Neural cell (in vitro differentiated cells): ENCODE data around the gene KRTAP1-3. TPM values are rescaled to one million over a fixed set of nuclear protein-coding genes. Genes with fewer than 3 reads are reported as not detected.
"Not testable (repeated sequence)": the region's sequence is repeated elsewhere in the genome, so short reads cannot be mapped to it uniquely, and the experiment has no call there.

ENCODE experiments used
- H2AFZ ChIP-seq: fragments of 200-600, 300-800 bp; sonication (generic), shearing (Covaris generic); 2 replicates; pipeline ENCODE4 v1.6.0; 2014; ENCODE audit warnings: low read depth, mild to moderate bottlenecking, antibody characterized with exemption, low read length, moderate library complexity
- H3F3A ChIP-seq: fragments of 200-600 bp; shearing (Covaris generic); 2 replicates; pipeline ENCODE4 v1.6.1; 2016; ENCODE audit warnings: mild to moderate bottlenecking, moderate library complexity, mixed read lengths, antibody characterized with exemption, low read length; ENCODE audit not compliant: insufficient read depth, poor library complexity, severe bottlenecking
- H3K27ac ChIP-seq: fragments of 200-600, 300-800 bp; sonication (generic), shearing (Covaris generic); 2 replicates; pipeline ENCODE4 v1.5.1; 2014; ENCODE audit warnings: mild to moderate bottlenecking, low read length, moderate library complexity
- H3K27me3 ChIP-seq: fragments of 300-800, 200-600 bp; sonication (generic), shearing (Covaris generic); 2 replicates; pipeline ENCODE4 v1.6.0; 2014; ENCODE audit warnings: mild to moderate bottlenecking, low read depth, low read length, moderate library complexity; ENCODE audit not compliant: insufficient read depth
- H3K36me3 ChIP-seq: fragments of 300-800, 200-600 bp; sonication (generic), shearing (Covaris generic); 2 replicates; pipeline ENCODE4 v1.5.1; 2014; ENCODE audit warnings: mild to moderate bottlenecking, antibody characterized with exemption, low read length, moderate library complexity; ENCODE audit not compliant: insufficient read depth
- H3K4me2 ChIP-seq: fragments of 300-800, 200-600 bp; sonication (generic), shearing (Covaris generic); 2 replicates; pipeline ENCODE4 v1.6.0; 2014; ENCODE audit warnings: mild to moderate bottlenecking, low read length
- H3K4me3 ChIP-seq: fragments of 300-800, 200-600 bp; sonication (generic), shearing (Covaris generic); 2 replicates; pipeline ENCODE4 v1.5.1; 2014; ENCODE audit warnings: mild to moderate bottlenecking, low read length, moderate library complexity
- H3K79me2 ChIP-seq: fragments of 200-600 bp; shearing (Covaris generic); replicated peaks from 2 replicates; pipeline ENCODE4 v1.6.0; 2014; ENCODE audit warnings: mild to moderate bottlenecking, low read length, moderate library complexity; ENCODE audit not compliant: insufficient read depth
- H3K9ac ChIP-seq: fragments of 300-800, 200-600 bp; sonication (generic), shearing (Covaris generic); 2 replicates; pipeline ENCODE4 v1.6.1; 2016; ENCODE audit warnings: mild to moderate bottlenecking, low read length, mixed read lengths
- H3K9me2 ChIP-seq: fragments of 200-600 bp; shearing (Covaris generic); 2 replicates; pipeline ENCODE4 v1.6.1; 2016; ENCODE audit warnings: mild to moderate bottlenecking, low read length, mixed read lengths; ENCODE audit not compliant: insufficient read depth
- H3K9me3 ChIP-seq: fragments of 200-600, 300-800 bp; sonication (generic), shearing (Covaris generic); 2 replicates; pipeline ENCODE4 v1.6.1; 2016; ENCODE audit warnings: mild to moderate bottlenecking, mixed run types, low read length, moderate library complexity, mixed read lengths
- H4K20me1 ChIP-seq: fragments of 200-600 bp; shearing (Covaris generic); 2 replicates; pipeline ENCODE4 v1.6.1; 2016; ENCODE audit warnings: mild to moderate bottlenecking, mixed run types; ENCODE audit not compliant: insufficient read depth
- EP300 ChIP-seq: fragments of 450-650 bp; conservative IDR thresholded peaks from 2 replicates; pipeline ENCODE4 v1.6.1; 2014; ENCODE audit warnings: antibody characterized with exemption, mild to moderate bottlenecking, moderate library complexity; ENCODE audit not compliant: poor library complexity, severe bottlenecking
- EZH2 ChIP-seq: fragments of 200-600, 300-800 bp; shearing (Covaris generic), sonication (generic); IDR thresholded peaks from 2 replicates; pipeline ENCODE4 v1.6.1; 2014; ENCODE audit warnings: antibody characterized with exemption, low read length, borderline replicate concordance, mild to moderate bottlenecking; ENCODE audit not compliant: insufficient read depth, poor library complexity, severe bottlenecking
- MXI1 ChIP-seq: fragments of 450-650 bp; conservative IDR thresholded peaks from 2 replicates; pipeline ENCODE4 v1.6.1; 2014; ENCODE audit warnings: antibody characterized with exemption, mild to moderate bottlenecking; ENCODE audit not compliant: poor library complexity, severe bottlenecking
- POLR2AphosphoS5 ChIP-seq: IDR thresholded peaks from 2 replicates; pipeline ENCODE4 v1.6.1; 2012
- RAD21 ChIP-seq: fragments of 450-650 bp; conservative IDR thresholded peaks from 2 replicates; pipeline ENCODE4 v1.6.1; 2014; ENCODE audit warnings: antibody characterized with exemption, mild to moderate bottlenecking, moderate library complexity
- SMC3 ChIP-seq: fragments of 450-650 bp; conservative IDR thresholded peaks from 2 replicates; pipeline ENCODE4 v1.6.1; 2014; ENCODE audit warnings: antibody characterized with exemption, mild to moderate bottlenecking, moderate library complexity; ENCODE audit not compliant: poor library complexity
- TAF1 ChIP-seq: IDR thresholded peaks from 2 replicates; pipeline ENCODE4 v1.6.1; 2012; ENCODE audit warnings: low read depth
- polyA plus RNA-seq: library from polyadenylated mRNA; depleted of rRNA; stranded (reverse); fragments of >200 nt; gene quantifications from 2 replicates; pipeline ENCODE4 v1.2.3, GENCODE V29; 2014
- TF ChIP-seq, protein P1 (sequence below): IDR thresholded peaks from 2 replicates; pipeline ENCODE4 v1.6.1; 2012; ENCODE audit warnings: borderline replicate concordance
- TF ChIP-seq, protein P2 (sequence below): fragments of 450-650 bp; IDR thresholded peaks from 2 replicates; pipeline ENCODE4 v1.5.1; 2014; ENCODE audit warnings: antibody characterized with exemption, mild to moderate bottlenecking, moderate library complexity; ENCODE audit not compliant: poor library complexity, severe bottlenecking

Gene KRTAP1-3
- polyA plus RNA-seq, 1 donor from 2014 or later = not detected

DNA sequence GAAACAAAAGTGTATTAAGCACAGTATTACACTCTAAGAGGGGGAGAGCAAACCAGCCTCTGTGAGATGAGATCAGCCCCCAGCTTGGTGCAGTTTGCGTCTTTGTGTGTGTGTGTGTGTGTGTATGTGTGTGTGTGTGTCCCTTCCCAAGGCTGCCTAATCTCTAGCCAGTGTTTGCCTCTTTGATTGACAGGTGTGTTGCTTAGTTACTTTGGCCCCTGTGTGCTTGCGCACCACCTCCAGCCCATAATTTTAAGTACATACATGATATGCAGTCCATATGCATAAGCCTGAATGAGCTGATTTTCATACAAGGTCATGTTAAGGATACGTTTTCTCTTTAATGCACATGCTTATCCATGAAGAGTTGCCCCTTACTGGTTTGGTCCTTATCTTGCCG lies 32.9 kb downstream of the KRTAP1-3 start:
- Histone ChIP-seq H3K79me2 (no peaks in the 10 kb centered on the region), H2AFZ (no peak overlapping the region), H3K9ac (no peak overlapping the region)

DNA sequence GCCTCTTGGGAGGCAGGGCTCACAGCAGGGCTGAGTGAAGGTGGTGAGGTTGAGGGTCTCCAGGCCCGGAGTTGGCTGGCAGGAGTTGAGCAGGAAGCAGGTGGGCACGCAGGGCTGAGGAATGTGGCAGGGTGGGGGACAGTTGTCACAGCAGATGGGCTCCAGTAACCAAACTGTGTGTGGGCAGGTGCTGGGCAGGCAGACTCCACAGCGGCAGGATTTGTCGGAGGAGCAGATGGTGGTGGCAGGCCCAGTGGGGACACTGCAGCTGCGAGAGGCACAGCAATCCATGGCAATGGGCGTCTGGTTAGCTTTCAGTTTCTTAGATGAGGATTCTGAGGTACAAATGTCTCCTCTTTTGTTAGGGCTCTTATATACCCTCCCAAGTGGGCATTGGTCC lies 35.1 kb downstream of the KRTAP1-3 start, which contains the start of gene KRTAP3-2:
Gene KRTAP3-2, minus strand, starts transcription at position 344 of the 400 bp plus-strand sequence. Its CDS starts 53 bp downstream, at position 291.
- not testable (repeated sequence) for H3F3A ChIP-seq, H3K9me3 ChIP-seq, H3K27ac ChIP-seq, H4K20me1 ChIP-seq, H3K9ac ChIP-seq, H3K4me2 ChIP-seq, H3K27me3 ChIP-seq, H3K79me2 ChIP-seq, H3K4me3 ChIP-seq, H3K9me2 ChIP-seq, H2AFZ ChIP-seq, H3K36me3 ChIP-seq

More for the DNA sequence above, 32.9 kb downstream of the KRTAP1-3 start:
- Histone ChIP-seq H3K27me3 (no peaks in the 10 kb centered on the region), H3F3A (no peaks in the 10 kb centered on the region), H4K20me1 (no peaks in the 10 kb centered on the region), H3K9me3 (no peaks in the 10 kb centered on the region), H3K4me2 (no peak overlapping the region), H3K36me3 (no peaks in the 10 kb centered on the region), H3K9me2 (no peaks in the 10 kb centered on the region), H3K4me3 (no peak overlapping the region), H3K27ac (no peak overlapping the region)
- TF ChIP-seq POLR2AphosphoS5 = no peak
- no peak for TF ChIP-seq MXI1
- no peak for TF ChIP-seq SMC3
- TF ChIP-seq TAF1 = no peak
- no peak for TF ChIP-seq EZH2
- no peak for TF ChIP-seq EP300
- no peak for TF ChIP-seq RAD21
- TF ChIP-seq, protein P1, sequence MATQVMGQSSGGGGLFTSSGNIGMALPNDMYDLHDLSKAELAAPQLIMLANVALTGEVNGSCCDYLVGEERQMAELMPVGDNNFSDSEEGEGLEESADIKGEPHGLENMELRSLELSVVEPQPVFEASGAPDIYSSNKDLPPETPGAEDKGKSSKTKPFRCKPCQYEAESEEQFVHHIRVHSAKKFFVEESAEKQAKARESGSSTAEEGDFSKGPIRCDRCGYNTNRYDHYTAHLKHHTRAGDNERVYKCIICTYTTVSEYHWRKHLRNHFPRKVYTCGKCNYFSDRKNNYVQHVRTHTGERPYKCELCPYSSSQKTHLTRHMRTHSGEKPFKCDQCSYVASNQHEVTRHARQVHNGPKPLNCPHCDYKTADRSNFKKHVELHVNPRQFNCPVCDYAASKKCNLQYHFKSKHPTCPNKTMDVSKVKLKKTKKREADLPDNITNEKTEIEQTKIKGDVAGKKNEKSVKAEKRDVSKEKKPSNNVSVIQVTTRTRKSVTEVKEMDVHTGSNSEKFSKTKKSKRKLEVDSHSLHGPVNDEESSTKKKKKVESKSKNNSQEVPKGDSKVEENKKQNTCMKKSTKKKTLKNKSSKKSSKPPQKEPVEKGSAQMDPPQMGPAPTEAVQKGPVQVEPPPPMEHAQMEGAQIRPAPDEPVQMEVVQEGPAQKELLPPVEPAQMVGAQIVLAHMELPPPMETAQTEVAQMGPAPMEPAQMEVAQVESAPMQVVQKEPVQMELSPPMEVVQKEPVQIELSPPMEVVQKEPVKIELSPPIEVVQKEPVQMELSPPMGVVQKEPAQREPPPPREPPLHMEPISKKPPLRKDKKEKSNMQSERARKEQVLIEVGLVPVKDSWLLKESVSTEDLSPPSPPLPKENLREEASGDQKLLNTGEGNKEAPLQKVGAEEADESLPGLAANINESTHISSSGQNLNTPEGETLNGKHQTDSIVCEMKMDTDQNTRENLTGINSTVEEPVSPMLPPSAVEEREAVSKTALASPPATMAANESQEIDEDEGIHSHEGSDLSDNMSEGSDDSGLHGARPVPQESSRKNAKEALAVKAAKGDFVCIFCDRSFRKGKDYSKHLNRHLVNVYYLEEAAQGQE = no peak
- TF ChIP-seq, protein P2, sequence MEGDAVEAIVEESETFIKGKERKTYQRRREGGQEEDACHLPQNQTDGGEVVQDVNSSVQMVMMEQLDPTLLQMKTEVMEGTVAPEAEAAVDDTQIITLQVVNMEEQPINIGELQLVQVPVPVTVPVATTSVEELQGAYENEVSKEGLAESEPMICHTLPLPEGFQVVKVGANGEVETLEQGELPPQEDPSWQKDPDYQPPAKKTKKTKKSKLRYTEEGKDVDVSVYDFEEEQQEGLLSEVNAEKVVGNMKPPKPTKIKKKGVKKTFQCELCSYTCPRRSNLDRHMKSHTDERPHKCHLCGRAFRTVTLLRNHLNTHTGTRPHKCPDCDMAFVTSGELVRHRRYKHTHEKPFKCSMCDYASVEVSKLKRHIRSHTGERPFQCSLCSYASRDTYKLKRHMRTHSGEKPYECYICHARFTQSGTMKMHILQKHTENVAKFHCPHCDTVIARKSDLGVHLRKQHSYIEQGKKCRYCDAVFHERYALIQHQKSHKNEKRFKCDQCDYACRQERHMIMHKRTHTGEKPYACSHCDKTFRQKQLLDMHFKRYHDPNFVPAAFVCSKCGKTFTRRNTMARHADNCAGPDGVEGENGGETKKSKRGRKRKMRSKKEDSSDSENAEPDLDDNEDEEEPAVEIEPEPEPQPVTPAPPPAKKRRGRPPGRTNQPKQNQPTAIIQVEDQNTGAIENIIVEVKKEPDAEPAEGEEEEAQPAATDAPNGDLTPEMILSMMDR = no peak

DNA sequence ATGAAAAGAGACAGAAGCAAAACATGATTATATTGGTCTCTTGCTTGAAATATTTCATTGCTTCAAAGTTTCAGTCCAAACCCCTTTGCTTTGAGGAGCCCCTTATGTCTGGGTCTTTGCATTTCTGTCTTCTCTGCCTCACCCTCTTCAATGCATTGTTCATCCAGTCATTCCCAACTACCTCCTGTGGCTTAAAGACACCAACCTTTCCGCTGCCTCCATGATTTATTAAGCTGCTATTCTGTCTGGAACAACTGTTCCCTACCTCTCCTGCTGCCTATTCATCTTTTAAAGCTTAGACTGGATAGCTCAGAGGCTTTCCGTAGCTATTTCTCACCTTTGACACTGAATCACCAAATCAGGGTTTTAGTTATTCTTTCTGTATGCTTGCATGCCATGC lies 37.3 kb downstream of the KRTAP1-3 start:
- Histone ChIP-seq H3K4me2 (no peak overlapping the region), H2AFZ (no peak overlapping the region), H3K27ac (no peak overlapping the region), H3K9me2 (no peaks in the 10 kb centered on the region), H3K36me3 (no peaks in the 10 kb centered on the region), H3K79me2 (no peaks in the 10 kb centered on the region), H4K20me1 (no peaks in the 10 kb centered on the region), H3K9me3 (no peaks in the 10 kb centered on the region), H3K4me3 (no peak overlapping the region), H3K9ac (no peak overlapping the region), H3K27me3 (no peaks in the 10 kb centered on the region), H3F3A (no peaks in the 10 kb centered on the region)
- TF ChIP-seq, protein P2 = no peak
- TF ChIP-seq EZH2 = no peak
- no peak for TF ChIP-seq TAF1
- no peak for TF ChIP-seq SMC3
- no peak for TF ChIP-seq POLR2AphosphoS5
- TF ChIP-seq, protein P1 = no peak
- no peak for TF ChIP-seq EP300
- TF ChIP-seq RAD21 = no peak
- TF ChIP-seq MXI1 = no peak
